ENCODE data around the gene OR10G7. TPM values are rescaled to one million over a fixed set of nuclear protein-coding genes. Genes with fewer than 3 reads are reported as not detected.

OR10G7 gene, protein sequence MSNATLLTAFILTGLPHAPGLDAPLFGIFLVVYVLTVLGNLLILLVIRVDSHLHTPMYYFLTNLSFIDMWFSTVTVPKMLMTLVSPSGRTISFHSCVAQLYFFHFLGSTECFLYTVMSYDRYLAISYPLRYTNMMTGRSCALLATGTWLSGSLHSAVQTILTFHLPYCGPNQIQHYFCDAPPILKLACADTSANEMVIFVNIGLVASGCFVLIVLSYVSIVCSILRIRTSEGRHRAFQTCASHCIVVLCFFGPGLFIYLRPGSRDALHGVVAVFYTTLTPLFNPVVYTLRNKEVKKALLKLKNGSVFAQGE
- total RNA-seq = not detected in 2 replicates

DNA sequence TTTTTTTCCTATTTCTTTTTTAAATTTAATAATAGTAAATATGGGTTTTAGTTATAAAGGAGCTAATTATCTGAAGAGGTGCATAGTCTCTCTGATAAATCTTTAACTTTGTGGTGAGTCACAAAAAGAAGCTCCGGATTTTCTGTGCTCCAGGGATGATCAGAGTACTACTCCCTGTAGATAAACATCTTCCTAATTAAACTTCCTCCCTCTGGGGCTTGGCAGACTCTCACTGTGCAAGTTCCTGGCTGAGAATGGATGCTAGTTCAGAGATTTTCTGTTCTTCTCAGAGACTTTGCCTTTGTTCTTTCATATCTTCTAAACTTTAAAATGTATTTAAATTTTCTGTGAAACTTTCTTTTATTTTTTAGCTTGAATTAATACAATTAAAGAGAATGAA is at the start of gene OR10G7:
OR10G7 (minus strand) TSS at position 72 of the 400 bp plus-strand sequence. CDS start 2,324 bp downstream, outside the sequence.

DNA sequence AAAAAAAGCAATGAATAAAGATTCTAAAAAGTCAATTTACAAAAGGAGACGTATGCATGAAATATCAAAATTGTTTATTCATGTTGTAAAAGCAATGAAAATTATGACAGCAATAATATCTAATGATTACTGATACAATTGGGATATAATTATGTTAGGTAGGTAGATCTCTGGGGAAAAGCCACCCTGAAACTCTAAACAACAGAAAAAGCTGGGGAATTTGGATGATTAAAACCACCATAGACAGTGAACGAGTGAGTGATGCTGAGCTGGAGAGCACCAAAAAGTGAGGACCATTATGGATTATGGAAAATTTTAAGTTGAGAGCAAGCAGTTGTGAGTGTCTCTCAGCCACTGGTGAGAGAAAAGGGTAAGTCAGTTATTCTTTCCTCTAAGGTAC is 14.6 kb downstream of the OR10G7 start, which contains the start of gene OR10G8:
OR10G8 (plus strand) TSS at position 301 of the 400 bp plus-strand sequence. CDS start 2,825 bp downstream, outside the sequence.

DNA sequence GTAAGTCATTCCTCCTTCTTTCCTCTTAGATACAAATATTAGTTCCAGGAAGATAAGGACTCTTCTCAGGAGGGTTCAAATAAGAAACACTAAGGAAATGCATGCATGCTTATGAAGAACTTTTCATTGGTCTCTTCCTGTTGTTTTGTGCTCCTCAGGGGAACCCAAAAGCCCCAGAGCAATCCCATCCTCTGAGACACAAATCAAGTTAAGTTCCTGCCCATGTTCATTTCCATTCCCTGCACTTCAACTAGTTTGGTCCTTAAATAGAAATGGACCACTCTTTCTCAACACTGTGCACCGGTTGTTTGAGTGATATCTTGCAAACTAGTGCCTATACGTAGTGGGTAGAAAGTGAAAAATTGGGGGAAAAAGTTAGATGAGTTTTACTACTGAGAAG is 28.4 kb downstream of the OR10G7 start, which contains the start of gene OR10G4:
OR10G4 (plus strand) TSS at position 301 of the 400 bp plus-strand sequence. CDS start 2,578 bp downstream, outside the sequence.

DNA sequence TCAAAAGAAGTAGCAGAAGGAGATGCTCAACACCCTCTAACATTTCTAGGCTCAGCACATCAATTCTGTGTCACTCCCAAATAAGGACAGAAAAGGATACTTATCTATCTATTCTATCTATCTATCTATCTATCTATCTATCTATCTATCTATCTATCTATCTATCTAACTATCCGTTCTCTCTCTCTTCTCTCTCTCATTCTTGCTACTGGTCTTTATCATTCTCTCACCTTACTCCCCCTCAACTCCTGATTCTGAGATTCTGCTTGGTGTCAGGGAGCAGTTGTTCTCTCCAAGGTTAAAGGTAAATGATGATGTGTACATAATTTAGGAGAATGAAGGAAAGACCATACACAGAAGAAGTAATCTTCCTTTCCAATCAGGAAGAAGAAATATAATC is 46.0 kb downstream of the OR10G7 start, which contains the start of gene OR10G6:
OR10G6 (minus strand) TSS at position 43 of the 400 bp plus-strand sequence; CDS start at position 43, 0 bp downstream.

Other genes with a start within 250 kb of the OR10G7 start
- not detected in 2 replicates for gene OR6M1, start 235.0 kb downstream of the OR10G7 start, total RNA-seq
- not detected in 2 replicates for gene TMEM225, start 155.7 kb downstream of the OR10G7 start, total RNA-seq
- not detected in 2 replicates for gene OR8D4, start 139.2 kb downstream of the OR10G7 start, total RNA-seq
- gene OR4D5, start 101.7 kb downstream of the OR10G7 start, total RNA-seq = not detected in 2 replicates
- gene OR6T1, start 97.5 kb downstream of the OR10G7 start, total RNA-seq = not detected in 2 replicates
- gene OR10S1, start 63.5 kb downstream of the OR10G7 start, total RNA-seq = not detected in 2 replicates
- not detected in 2 replicates for gene OR10G6, start 46.2 kb downstream of the OR10G7 start, total RNA-seq
- under 0.01 TPM in 1 of 2 replicates, not detected in the other for gene OR10G4, start 28.3 kb downstream of the OR10G7 start, total RNA-seq
- not detected in 2 replicates for gene OR10G9, start 18.3 kb downstream of the OR10G7 start, total RNA-seq
- not detected in 2 replicates for gene OR10G8, start 14.5 kb downstream of the OR10G7 start, total RNA-seq
- 10.0 and 21.0 TPM in 2 replicates for gene VWA5A, start 74.1 kb upstream of the OR10G7 start, total RNA-seq
- not detected in 2 replicates for gene OR10D3, start 142.0 kb upstream of the OR10G7 start, total RNA-seq
- not detected in 2 replicates for gene OR8G1, start 199.8 kb upstream of the OR10G7 start, total RNA-seq
- gene OR8G5, start 215.1 kb upstream of the OR10G7 start, total RNA-seq = not detected in 2 replicates

Data from tracheal epithelial cell (primary cell).